Measurements from ENCODE around the gene FAM136A.

The FAM136A gene

DNA sequence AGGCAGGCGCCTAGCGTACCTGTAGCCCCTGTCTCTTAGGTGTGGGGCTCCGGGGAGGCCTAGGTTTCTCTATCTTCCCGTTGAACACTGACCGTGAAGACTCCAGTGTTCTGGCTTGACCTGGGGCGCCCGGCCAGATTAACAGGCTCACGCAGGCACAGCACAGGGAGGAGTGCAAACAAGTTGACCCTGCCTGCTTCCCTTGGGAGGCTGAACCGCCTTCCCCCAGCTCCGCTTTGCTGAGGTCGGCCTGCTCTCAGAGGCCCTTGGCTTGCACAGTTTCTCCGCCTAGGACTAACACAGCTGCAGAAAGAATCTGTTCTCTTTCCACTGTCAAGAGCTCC is 43.4 kb downstream of the FAM136A start:
- peaks cover 36% of the 10 kb centered on the region for H3K4me1 Mint-ChIP-seq
- H3K9me3 Mint-ChIP-seq: no peaks in the 10 kb centered on the region

GRCh38 chr2:70255637-70256314 is 46.1 kb downstream of the FAM136A start:
- no peak for ATAC-seq
- Mint-ChIP-seq H3K27ac (no peak overlapping the region), H3K4me1 (peaks cover 25% of the 10 kb centered on the region), H3K27me3 (no peaks in the 10 kb centered on the region), H3K36me3 (no peaks in the 10 kb centered on the region), H3K4me3 (no peak overlapping the region), H3K9me3 (no peaks in the 10 kb centered on the region)

More for the DNA sequence above, 43.4 kb downstream of the FAM136A start:
- Mint-ChIP-seq H3K27ac (peak overlapping the region; percentile 81), H3K27me3 (no peaks in the 10 kb centered on the region), H3K36me3 (peaks cover 19% of the 10 kb centered on the region), H3K4me3 (peak overlapping the region; percentile 94)
- no peak for ATAC-seq

- Mint-ChIP-seq H3K36me3 (peaks cover 5% of the 10 kb centered on the region), H3K4me3 (no peak overlapping the region), H3K27me3 (no peaks in the 10 kb centered on the region), H3K4me1 (peaks cover 10% of the 10 kb centered on the region), H3K27ac (no peak overlapping the region), H3K9me3 (no peaks in the 10 kb centered on the region)
- ATAC-seq: no peak
Measured at GRCh38 chr2:70250434-70250833, 51.4 kb downstream of the FAM136A start.

- H3K27ac Mint-ChIP-seq: peak within 1 kb of the TSS; percentile 99
- ATAC-seq: peak; percentile 100
- H3K36me3 Mint-ChIP-seq: peaks cover 10% of the 10 kb centered on the region
- H3K27me3 Mint-ChIP-seq: no peaks in the 10 kb centered on the region
- H3K9me3 Mint-ChIP-seq: no peaks in the 10 kb centered on the region
- H3K4me1 Mint-ChIP-seq: peaks cover 27% of the 10 kb centered on the region
- peak within 1 kb of the TSS; percentile 92 for H3K4me3 Mint-ChIP-seq
Measured at GRCh38 chr2:70248181-70248847, 53.6 kb downstream of the FAM136A start, which contains the start of gene TIA1. Gene TIA1 (minus strand): TSS chr2:70248628. CDS start chr2:70248430, 198 bp downstream.

DNA sequence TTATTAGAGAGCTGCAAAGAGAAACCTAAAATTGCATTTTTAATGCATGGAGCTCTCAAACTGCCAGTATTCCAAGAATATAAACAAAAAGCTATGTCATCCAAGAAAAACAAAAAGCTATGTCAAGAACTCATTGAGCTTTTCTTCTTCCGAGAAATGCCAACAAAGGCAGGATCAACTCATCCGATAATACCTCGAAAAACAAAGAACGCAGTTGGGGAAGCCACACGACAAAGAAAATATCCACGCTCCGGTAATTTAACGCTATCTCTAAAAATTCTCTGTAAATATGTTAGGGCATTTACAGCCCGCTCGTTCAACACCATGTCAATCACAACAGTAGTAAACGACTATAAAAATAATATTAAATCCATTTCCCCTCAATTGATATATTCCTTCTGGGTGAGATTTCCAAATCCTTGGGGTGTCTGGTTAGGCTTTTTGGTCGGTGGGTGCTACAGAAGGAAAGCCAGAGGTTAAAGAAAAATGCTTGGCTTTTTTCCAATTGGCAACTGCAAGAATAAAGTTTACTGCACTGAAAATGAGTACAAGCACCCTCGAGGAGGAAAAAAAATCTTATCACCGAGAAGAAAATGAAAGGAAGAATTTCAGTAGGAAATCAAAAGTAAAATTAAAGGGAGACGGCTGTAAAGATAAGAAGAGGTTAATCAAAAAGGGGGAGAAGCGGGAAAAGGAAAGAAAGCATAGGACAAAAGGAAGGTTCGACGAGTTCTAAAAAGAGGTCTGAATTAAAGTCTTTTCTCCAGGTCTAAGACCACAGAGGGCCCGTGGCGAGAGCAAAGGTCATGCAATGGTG is 54.3 kb downstream of the FAM136A start:
- H3K27ac Mint-ChIP-seq: peak overlapping the region; percentile 99
- H3K27me3 Mint-ChIP-seq: no peaks in the 10 kb centered on the region
- peaks cover 10% of the 10 kb centered on the region for H3K36me3 Mint-ChIP-seq
- no peaks in the 10 kb centered on the region for H3K9me3 Mint-ChIP-seq
- ATAC-seq: no peak
- H3K4me3 Mint-ChIP-seq: peak overlapping the region; percentile 92
- peaks cover 27% of the 10 kb centered on the region for H3K4me1 Mint-ChIP-seq

Data from stimulated activated memory B cell treated with anti-CD40 and anti-IgM and Interleukin-4, amounts not matched to agents 10 μg/mL and 1 μg/mL and 100 μg/mL, for 72 hours (primary cell).